OCI-LY3 (cell line): ENCODE measurements around the gene AKR1C3.

Source experiments
- EZH2phosphoT487 ChIP-seq: fragments of 200-600 bp; shearing (Covaris generic); IDR thresholded peaks from 2 replicates; pipeline ENCODE4 v1.6.1; 2018; ENCODE audit warnings: antibody characterized with exemption, mixed run types, low read depth
- TF ChIP-seq, protein P1 (sequence below): fragments of 200-600, 300-600 bp; sonication (generic); IDR thresholded peaks from 2 replicates; pipeline ENCODE4 v1.5.1; 2014; ENCODE audit warnings: antibody characterized with exemption, low read length, low read depth

DNA sequence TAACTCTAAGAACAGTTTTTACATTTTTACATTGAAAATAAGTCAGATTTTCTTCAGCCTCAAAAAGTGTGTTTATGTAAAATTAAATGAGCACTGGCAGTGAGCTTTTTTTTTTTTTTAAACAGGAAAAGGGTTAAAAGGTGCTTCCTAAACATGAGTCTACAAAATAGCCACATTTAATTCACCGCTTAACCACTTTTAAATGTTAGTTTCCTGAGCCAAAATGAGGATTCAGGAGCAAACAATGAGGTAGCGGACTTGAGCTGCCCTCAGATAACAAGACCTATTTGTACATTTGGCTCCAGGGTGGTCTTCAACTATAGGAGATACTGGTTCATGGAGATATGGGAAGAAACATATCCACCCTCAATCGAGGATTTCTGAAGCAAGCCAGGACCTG, 22.8 kb downstream of the AKR1C3 start:
- TF ChIP-seq, protein P1, sequence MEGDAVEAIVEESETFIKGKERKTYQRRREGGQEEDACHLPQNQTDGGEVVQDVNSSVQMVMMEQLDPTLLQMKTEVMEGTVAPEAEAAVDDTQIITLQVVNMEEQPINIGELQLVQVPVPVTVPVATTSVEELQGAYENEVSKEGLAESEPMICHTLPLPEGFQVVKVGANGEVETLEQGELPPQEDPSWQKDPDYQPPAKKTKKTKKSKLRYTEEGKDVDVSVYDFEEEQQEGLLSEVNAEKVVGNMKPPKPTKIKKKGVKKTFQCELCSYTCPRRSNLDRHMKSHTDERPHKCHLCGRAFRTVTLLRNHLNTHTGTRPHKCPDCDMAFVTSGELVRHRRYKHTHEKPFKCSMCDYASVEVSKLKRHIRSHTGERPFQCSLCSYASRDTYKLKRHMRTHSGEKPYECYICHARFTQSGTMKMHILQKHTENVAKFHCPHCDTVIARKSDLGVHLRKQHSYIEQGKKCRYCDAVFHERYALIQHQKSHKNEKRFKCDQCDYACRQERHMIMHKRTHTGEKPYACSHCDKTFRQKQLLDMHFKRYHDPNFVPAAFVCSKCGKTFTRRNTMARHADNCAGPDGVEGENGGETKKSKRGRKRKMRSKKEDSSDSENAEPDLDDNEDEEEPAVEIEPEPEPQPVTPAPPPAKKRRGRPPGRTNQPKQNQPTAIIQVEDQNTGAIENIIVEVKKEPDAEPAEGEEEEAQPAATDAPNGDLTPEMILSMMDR: no peak
- no peak for TF ChIP-seq EZH2phosphoT487
